Vagina (tissue), 2 donors: ENCODE results near the gene HIF1A.
A peak's percentile ranks its signal among the peaks of the same experiment; 100 is the strongest.

Experiments
- POLR2A ChIP-seq, 2 donors: fragments of 450-650 bp; IDR thresholded peaks; one replicate each; pipeline ENCODE4 v1.6.1; 2017; ENCODE audit warnings: antibody characterized with exemption in 2 of 2, mild to moderate bottlenecking in 2 of 2, moderate library complexity in 2 of 2
- POLR2AphosphoS5 ChIP-seq, 2 donors: sonication (generic); formaldehyde crosslinking; IDR thresholded peaks; one replicate each; pipeline ENCODE4 v1.9.0; 2017; ENCODE audit warnings: antibody characterized with exemption in 2 of 2, mild to moderate bottlenecking in 2 of 2, low read depth in 1 of 2; ENCODE audit not compliant: insufficient read depth in 1 of 2
- TF ChIP-seq, protein P1 (sequence below), 3 experiments: fragments of 450-650 bp in 2 of 3; fragments of 200-600 bp in 1 of 3; sonication (generic) in 1 of 3; IDR thresholded peaks; one replicate each; pipeline ENCODE4 v1.5.1; 2017 to 2019; ENCODE audit warnings: antibody characterized with exemption in 3 of 3, mild to moderate bottlenecking in 2 of 3, moderate library complexity in 2 of 3

DNA sequence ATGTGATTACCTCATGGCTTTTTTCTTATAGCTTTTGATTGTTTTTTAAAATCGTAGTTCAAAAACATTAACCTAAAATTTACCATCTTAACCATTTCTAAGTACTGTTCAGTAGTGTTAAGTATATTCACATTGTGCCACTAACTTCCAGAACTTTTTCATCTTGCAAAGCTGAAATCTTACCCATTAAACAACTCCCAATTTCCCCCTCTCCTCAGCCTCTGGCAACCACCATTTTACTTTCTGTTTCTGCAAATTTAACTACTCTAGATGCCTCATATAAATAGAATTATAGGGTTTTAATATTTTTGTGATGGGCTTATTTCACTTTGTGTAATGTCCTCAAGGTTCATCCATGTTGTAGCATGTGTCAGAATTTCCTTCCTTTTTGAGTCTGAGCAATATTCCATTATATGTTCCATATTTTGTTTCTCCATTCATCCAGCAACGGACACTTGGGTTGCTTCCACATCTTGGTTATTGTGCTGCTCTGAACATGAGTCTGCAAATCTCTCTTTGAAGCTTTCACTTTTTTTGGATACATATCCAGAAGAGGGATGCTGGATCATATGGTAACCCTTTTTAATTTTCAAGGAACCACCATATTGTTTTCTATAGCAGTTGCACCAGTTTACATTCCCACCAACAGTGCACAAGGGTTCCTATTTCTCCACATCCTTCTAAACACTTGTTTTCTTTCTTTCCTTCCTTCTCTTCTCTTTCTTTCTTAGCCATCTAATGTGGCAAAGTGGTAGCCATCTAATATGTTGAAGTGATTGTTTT, 5.0 kb downstream of the HIF1A start:
- TF ChIP-seq, protein P1, sequence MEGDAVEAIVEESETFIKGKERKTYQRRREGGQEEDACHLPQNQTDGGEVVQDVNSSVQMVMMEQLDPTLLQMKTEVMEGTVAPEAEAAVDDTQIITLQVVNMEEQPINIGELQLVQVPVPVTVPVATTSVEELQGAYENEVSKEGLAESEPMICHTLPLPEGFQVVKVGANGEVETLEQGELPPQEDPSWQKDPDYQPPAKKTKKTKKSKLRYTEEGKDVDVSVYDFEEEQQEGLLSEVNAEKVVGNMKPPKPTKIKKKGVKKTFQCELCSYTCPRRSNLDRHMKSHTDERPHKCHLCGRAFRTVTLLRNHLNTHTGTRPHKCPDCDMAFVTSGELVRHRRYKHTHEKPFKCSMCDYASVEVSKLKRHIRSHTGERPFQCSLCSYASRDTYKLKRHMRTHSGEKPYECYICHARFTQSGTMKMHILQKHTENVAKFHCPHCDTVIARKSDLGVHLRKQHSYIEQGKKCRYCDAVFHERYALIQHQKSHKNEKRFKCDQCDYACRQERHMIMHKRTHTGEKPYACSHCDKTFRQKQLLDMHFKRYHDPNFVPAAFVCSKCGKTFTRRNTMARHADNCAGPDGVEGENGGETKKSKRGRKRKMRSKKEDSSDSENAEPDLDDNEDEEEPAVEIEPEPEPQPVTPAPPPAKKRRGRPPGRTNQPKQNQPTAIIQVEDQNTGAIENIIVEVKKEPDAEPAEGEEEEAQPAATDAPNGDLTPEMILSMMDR (IDR thresholded peaks at IDR 0.05): no peak
- TF ChIP-seq POLR2A (IDR thresholded peaks at IDR 0.05) (no peak), POLR2AphosphoS5 (IDR thresholded peaks at IDR 0.05; ENCODE audit: insufficient read depth in 1 of 2, low read depth in 1 of 2) (peak in 1 of 2 donors; percentile 19)
